Measurements from ENCODE around the gene XPO1. TPM values are rescaled to one million over a fixed set of nuclear protein-coding genes. Genes with fewer than 3 reads are reported as not detected.

The XPO1 gene
- total RNA-seq, 1 donor = 201 TPM

GRCh38 chr2:61566566-61566965 is 28.4 kb upstream of the XPO1 start:
- no peak for TF ChIP-seq CTCF (IDR thresholded peaks at IDR 0.05; ENCODE audit: insufficient read depth, low read length)
- no peak overlapping the region for H3K4me3 ChIP-seq (ENCODE audit: low read depth, low read length)
- DNase-seq (ENCODE audit: low read depth) = no peak

- no peak overlapping the region for H3K4me3 ChIP-seq (ENCODE audit: low read depth, low read length)
- DNase-seq (ENCODE audit: low read depth) = no peak
- no peak for TF ChIP-seq CTCF (IDR thresholded peaks at IDR 0.05; ENCODE audit: insufficient read depth, low read length)
Observed at GRCh38 chr2:61562615-61563014, 24.5 kb upstream of the XPO1 start.

- TF ChIP-seq CTCF (IDR thresholded peaks at IDR 0.05; ENCODE audit: insufficient read depth, low read length) = no peak
- no peak overlapping the region for H3K4me3 ChIP-seq (ENCODE audit: low read depth, low read length)
- DNase-seq (ENCODE audit: low read depth) = no peak
Observed at GRCh38 chr2:61558160-61558559, 20.0 kb upstream of the XPO1 start.

- DNase-seq (ENCODE audit: low read depth) = no peak
- no peak overlapping the region for H3K4me3 ChIP-seq (ENCODE audit: low read depth, low read length)
- no peak for TF ChIP-seq CTCF (IDR thresholded peaks at IDR 0.05; ENCODE audit: insufficient read depth, low read length)
Observed at GRCh38 chr2:61557381-61557780, 19.2 kb upstream of the XPO1 start.

- no peak for DNase-seq (ENCODE audit: low read depth)
- no peak for TF ChIP-seq CTCF (IDR thresholded peaks at IDR 0.05; ENCODE audit: insufficient read depth, low read length)
- H3K4me3 ChIP-seq (ENCODE audit: low read depth, low read length) = no peak overlapping the region
Observed at GRCh38 chr2:61554604-61555003, 16.4 kb upstream of the XPO1 start.

GRCh38 chr2:61550375-61551209 is 12.4 kb upstream of the XPO1 start:
- H3K4me3 ChIP-seq (ENCODE audit: low read depth, low read length) = no peak overlapping the region
- DNase-seq (ENCODE audit: low read depth) = no peak
- TF ChIP-seq CTCF (IDR thresholded peaks at IDR 0.05; ENCODE audit: insufficient read depth, low read length) = no peak

- no peak for TF ChIP-seq CTCF (IDR thresholded peaks at IDR 0.05; ENCODE audit: insufficient read depth, low read length)
- DNase-seq (ENCODE audit: low read depth) = no peak
- no peak overlapping the region for H3K4me3 ChIP-seq (ENCODE audit: low read depth, low read length)
Observed at GRCh38 chr2:61549546-61549945, 11.4 kb upstream of the XPO1 start.
